DOHH2 (cell line): Measurements from ENCODE around the gene FOXRED2.
A peak's percentile ranks its signal among the peaks of the same experiment; 100 is the strongest.

Experiments
- H3F3A ChIP-seq: fragments of 200-600 bp; sonication (generic), shearing (Covaris generic); 2 replicates; pipeline ENCODE4 v1.6.0; 2016; ENCODE audit warnings: antibody characterized with exemption, mild to moderate bottlenecking; ENCODE audit not compliant: control insufficient read depth, insufficient read depth
- H3K27ac ChIP-seq: fragments of 200-600 bp; sonication (generic); 2 replicates; pipeline ENCODE4 v1.5.1; 2014; ENCODE audit warnings: low read depth, mild to moderate bottlenecking, low read length, moderate library complexity
- H3K27me3 ChIP-seq: fragments of 200-600 bp; sonication (generic); 2 replicates; pipeline ENCODE4 v1.6.1; 2014; ENCODE audit warnings: mild to moderate bottlenecking, low read length, mixed read lengths; ENCODE audit not compliant: control insufficient read depth
- H3K36me3 ChIP-seq: fragments of 200-600 bp; sonication (generic); 2 replicates; pipeline ENCODE4 v1.6.1; 2014; ENCODE audit warnings: mild to moderate bottlenecking, low read length, moderate library complexity, mixed read lengths; ENCODE audit not compliant: control insufficient read depth
- H3K4me1 ChIP-seq: fragments of 200-600 bp; sonication (generic); 2 replicates; pipeline ENCODE4 v1.6.1; 2014; ENCODE audit warnings: mild to moderate bottlenecking, low read length, mixed read lengths; ENCODE audit not compliant: control insufficient read depth
- H3K4me2 ChIP-seq: fragments of 200-600 bp; sonication (generic); 2 replicates; pipeline ENCODE4 v1.6.0; 2014; ENCODE audit warnings: mild to moderate bottlenecking, low read length, moderate library complexity
- H3K4me3 ChIP-seq: fragments of 200-600 bp; sonication (generic); 2 replicates; pipeline ENCODE4 v1.5.1; 2014; ENCODE audit warnings: mild to moderate bottlenecking, low read length, mixed read lengths
- H3K79me2 ChIP-seq: fragments of 200-600 bp; sonication (generic); 2 replicates; pipeline ENCODE4 v1.6.1; 2014; ENCODE audit warnings: mild to moderate bottlenecking, low read length, mixed read lengths; ENCODE audit not compliant: control insufficient read depth
- H3K9me2 ChIP-seq: fragments of 200-600 bp; sonication (generic); replicated peaks from 2 replicates; pipeline ENCODE4 v1.6.1; 2014; ENCODE audit warnings: mild to moderate bottlenecking, low read length, mixed read lengths; ENCODE audit not compliant: control insufficient read depth
- H3K9me3 ChIP-seq: fragments of 200-600 bp; sonication (generic); 2 replicates; pipeline ENCODE4 v1.6.1; 2014; ENCODE audit warnings: antibody characterized with exemption, low read length, mixed read lengths; ENCODE audit not compliant: control insufficient read depth, insufficient read depth
- H4K20me1 ChIP-seq: fragments of 200-600 bp; sonication (generic); 2 replicates; pipeline ENCODE4 v1.6.0; 2014; ENCODE audit warnings: low read depth, mild to moderate bottlenecking, antibody characterized with exemption, low read length, moderate library complexity; ENCODE audit not compliant: control insufficient read depth, insufficient read depth
- EZH2phosphoT487 ChIP-seq: fragments of 200-600 bp; sonication (generic); IDR thresholded peaks from 2 replicates; pipeline ENCODE4 v1.6.1; 2017; ENCODE audit warnings: borderline replicate concordance, mild to moderate bottlenecking, antibody characterized with exemption, low read length, moderate library complexity, mixed read lengths
- TF ChIP-seq, protein P1 (sequence below): fragments of 200-600 bp; sonication (generic); IDR thresholded peaks from one replicate; pipeline ENCODE4 v1.5.1; 2014; ENCODE audit warnings: antibody characterized with exemption, mild to moderate bottlenecking, low read depth, low read length; ENCODE audit not compliant: poor library complexity, severe bottlenecking

FOXRED2 gene

DNA sequence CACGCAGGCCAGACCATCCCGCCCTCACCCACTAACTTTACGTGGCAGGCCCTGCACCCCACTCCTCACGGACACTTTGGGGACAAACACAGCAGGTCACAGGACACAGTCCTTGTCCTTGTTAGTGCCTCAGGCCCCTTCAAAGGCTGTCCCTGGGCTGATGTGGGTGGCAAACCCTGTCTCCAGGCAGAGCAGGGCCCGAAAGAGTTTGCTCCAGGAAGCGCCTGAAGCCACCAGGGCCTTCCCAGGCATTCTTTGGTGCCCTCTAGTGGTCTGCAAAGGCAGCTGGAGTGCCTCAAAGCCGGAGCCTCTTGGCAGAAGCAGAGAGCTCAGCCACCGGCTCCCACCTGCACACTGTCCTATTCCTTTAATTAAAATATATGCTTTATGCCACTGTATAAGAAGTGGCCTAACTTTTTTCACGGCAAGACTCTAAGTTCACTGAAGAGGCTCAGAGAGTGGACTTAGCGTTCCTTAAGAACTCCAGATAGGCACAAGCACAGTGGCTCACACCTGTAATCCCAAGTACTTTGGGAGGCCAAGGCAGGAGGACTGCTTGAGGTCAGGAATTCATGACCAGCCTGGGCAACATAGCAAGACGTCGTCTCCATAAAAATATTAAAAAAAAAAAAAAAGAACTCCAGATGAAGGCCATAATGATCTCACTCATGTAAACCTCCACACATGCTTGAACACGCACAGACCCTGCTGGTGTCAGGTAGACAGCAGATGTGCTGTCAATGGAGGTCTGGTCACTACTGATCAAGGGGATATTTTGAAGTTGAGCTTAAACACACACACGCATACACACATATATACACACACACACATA is 36.5 kb downstream of the FOXRED2 start:
- peaks cover 64% of the 10 kb centered on the region for H3K36me3 ChIP-seq
- no peaks in the 10 kb centered on the region for H4K20me1 ChIP-seq
- H3K9me2 ChIP-seq: no peaks in the 10 kb centered on the region
- H3F3A ChIP-seq: no peaks in the 10 kb centered on the region
- no peaks in the 10 kb centered on the region for H3K9me3 ChIP-seq
- no peak overlapping the region for H3K4me2 ChIP-seq
- TF ChIP-seq EZH2phosphoT487: no peak
- TF ChIP-seq, protein P1, sequence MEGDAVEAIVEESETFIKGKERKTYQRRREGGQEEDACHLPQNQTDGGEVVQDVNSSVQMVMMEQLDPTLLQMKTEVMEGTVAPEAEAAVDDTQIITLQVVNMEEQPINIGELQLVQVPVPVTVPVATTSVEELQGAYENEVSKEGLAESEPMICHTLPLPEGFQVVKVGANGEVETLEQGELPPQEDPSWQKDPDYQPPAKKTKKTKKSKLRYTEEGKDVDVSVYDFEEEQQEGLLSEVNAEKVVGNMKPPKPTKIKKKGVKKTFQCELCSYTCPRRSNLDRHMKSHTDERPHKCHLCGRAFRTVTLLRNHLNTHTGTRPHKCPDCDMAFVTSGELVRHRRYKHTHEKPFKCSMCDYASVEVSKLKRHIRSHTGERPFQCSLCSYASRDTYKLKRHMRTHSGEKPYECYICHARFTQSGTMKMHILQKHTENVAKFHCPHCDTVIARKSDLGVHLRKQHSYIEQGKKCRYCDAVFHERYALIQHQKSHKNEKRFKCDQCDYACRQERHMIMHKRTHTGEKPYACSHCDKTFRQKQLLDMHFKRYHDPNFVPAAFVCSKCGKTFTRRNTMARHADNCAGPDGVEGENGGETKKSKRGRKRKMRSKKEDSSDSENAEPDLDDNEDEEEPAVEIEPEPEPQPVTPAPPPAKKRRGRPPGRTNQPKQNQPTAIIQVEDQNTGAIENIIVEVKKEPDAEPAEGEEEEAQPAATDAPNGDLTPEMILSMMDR: peak; percentile 92
- H3K4me1 ChIP-seq: no peaks in the 10 kb centered on the region
- no peaks in the 10 kb centered on the region for H3K79me2 ChIP-seq
- H3K4me3 ChIP-seq: no peak overlapping the region
- no peaks in the 10 kb centered on the region for H3K27me3 ChIP-seq
- no peak overlapping the region for H3K27ac ChIP-seq

DNA sequence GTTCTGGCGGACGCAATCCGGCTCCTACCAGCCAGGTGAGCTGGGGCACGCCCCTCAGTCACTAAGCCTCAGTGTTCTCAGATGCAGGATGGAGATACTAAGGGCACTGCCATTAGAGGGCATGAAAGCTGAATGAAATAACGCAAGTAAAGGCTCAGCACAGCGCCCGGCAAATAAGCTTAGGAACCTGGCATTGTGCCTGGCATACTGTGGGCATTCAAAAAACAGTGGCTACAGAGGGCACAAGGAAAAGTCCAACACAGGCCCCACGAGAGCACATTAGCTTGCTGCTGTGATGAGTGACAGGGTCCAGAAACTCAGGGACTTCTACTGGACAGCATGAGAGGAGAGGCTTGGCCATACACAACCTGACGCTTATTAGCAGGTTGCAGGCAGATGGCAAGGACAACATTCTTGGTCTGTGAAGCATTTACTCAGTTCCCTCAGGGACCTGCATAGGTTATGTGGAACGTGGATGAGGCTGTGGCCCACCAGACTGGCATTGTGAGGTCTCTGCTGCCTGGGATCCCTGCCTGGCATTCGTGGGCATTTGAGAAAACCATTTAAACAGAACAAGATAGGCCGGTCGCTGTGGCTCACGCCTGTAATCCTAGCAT is 37.6 kb downstream of the FOXRED2 start:
- H3K79me2 ChIP-seq: no peaks in the 10 kb centered on the region
- H3K9me2 ChIP-seq: no peaks in the 10 kb centered on the region
- H3K9me3 ChIP-seq: no peaks in the 10 kb centered on the region
- H3K4me2 ChIP-seq: no peak overlapping the region
- TF ChIP-seq, protein P1: no peak
- TF ChIP-seq EZH2phosphoT487: no peak
- no peaks in the 10 kb centered on the region for H4K20me1 ChIP-seq
- no peaks in the 10 kb centered on the region for H3K27me3 ChIP-seq
- H3K27ac ChIP-seq: no peak overlapping the region
- no peaks in the 10 kb centered on the region for H3F3A ChIP-seq
- no peaks in the 10 kb centered on the region for H3K4me1 ChIP-seq
- peaks cover 52% of the 10 kb centered on the region for H3K36me3 ChIP-seq
- no peak overlapping the region for H3K4me3 ChIP-seq

DNA sequence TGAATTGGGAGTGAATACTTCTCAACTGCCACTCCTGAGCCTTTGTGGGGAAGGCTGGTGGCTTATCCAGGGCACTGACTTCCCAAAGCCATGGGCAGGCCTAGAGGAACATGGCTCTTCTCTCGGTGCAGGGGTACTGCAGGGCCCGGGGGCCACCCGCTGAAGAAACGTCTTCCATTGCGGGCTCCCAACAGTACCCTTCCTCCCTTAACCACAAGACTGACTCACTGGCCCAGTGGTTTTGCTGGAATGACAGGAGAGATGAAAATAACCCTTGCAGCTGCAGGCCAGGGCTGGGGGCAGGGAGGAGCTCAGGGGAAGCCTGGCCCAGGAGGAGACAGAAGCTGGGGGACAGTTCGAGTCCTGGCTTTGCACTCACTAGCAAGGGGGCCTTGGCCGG is 38.9 kb downstream of the FOXRED2 start:
- Histone ChIP-seq H3K27me3 (no peaks in the 10 kb centered on the region), H3K27ac (no peak overlapping the region), H4K20me1 (no peaks in the 10 kb centered on the region), H3K4me2 (no peak overlapping the region), H3K36me3 (peaks cover 41% of the 10 kb centered on the region), H3F3A (no peaks in the 10 kb centered on the region), H3K9me2 (no peaks in the 10 kb centered on the region), H3K79me2 (no peaks in the 10 kb centered on the region), H3K9me3 (no peaks in the 10 kb centered on the region), H3K4me3 (no peak overlapping the region), H3K4me1 (no peaks in the 10 kb centered on the region)
- TF ChIP-seq, protein P1: no peak
- TF ChIP-seq EZH2phosphoT487: no peak
